GM19324 (cell line): ENCODE data around the gene PDE12.
"Not testable (repeated sequence)": the region's sequence is repeated elsewhere in the genome, so short reads cannot be mapped to it uniquely, and the experiment has no call there.

Experiments used
- ATAC-seq: cut with Tn5 transposase; IDR thresholded peaks from one replicate; pipeline ENCODE4 v1.9.1; 2021; ENCODE audit warnings: mild to moderate bottlenecking, moderate library complexity; ENCODE audit not compliant: unreplicated experiment, low FRiP score

The PDE12 gene

GRCh38 chr3:57583544-57583943 lies 27.5 kb downstream of the PDE12 start:
- no peak for ATAC-seq

- ATAC-seq: no peak
These were observed 30.7 kb downstream of the PDE12 start for GRCh38 chr3:57586778-57587177.

- ATAC-seq: no peak
These were observed 31.8 kb downstream of the PDE12 start for GRCh38 chr3:57587905-57588304.

- no peak for ATAC-seq
These were observed 36.2 kb downstream of the PDE12 start for GRCh38 chr3:57592306-57592705.

- ATAC-seq: no peak
These were observed 38.1 kb downstream of the PDE12 start for GRCh38 chr3:57594144-57594543.

- ATAC-seq: no peak
These were observed 38.5 kb downstream of the PDE12 start for GRCh38 chr3:57594576-57594975.

- ATAC-seq: no peak
These were observed 40.5 kb downstream of the PDE12 start for GRCh38 chr3:57596495-57597126.

- peak; percentile 97 for ATAC-seq
These were observed 41.3 kb downstream of the PDE12 start, which contains the start of gene ARF4 for GRCh38 chr3:57597127-57597923. TSS of gene ARF4 (minus strand) at chr3:57597344. CDS start at chr3:57597140, 204 bp downstream.

- no peak for ATAC-seq
These were observed 42.8 kb downstream of the PDE12 start for GRCh38 chr3:57598765-57599360.

- ATAC-seq: no peak
These were observed 44.1 kb downstream of the PDE12 start for GRCh38 chr3:57600195-57600594.

- ATAC-seq: no peak
These were observed 48.9 kb downstream of the PDE12 start for GRCh38 chr3:57604971-57605370.

- ATAC-seq: no peak
These were observed 49.6 kb downstream of the PDE12 start for GRCh38 chr3:57605683-57606082.

GRCh38 chr3:57611870-57612269 lies 55.8 kb downstream of the PDE12 start:
- not testable (repeated sequence) for ATAC-seq

- ATAC-seq: no peak
These were observed 60.2 kb downstream of the PDE12 start for GRCh38 chr3:57616233-57616632.
